NCI-H2107 treated with DMSO at 0.1 percent for 48 hours (cell line): ENCODE measurements around the gene WDR5.

ENCODE experiments used
- DNase-seq: peaks from one replicate; lab custom pipeline; 2025; ENCODE audit not compliant: unreplicated experiment; lab: John Stamatoyannopoulos, UW

Gene WDR5

GRCh38 chr9:134131471-134132207, 4.2 kb upstream of the WDR5 start:
- no peak for DNase-seq

GRCh38 chr9:134132208-134132870, 3.5 kb upstream of the WDR5 start:
- no peak for DNase-seq

DNA sequence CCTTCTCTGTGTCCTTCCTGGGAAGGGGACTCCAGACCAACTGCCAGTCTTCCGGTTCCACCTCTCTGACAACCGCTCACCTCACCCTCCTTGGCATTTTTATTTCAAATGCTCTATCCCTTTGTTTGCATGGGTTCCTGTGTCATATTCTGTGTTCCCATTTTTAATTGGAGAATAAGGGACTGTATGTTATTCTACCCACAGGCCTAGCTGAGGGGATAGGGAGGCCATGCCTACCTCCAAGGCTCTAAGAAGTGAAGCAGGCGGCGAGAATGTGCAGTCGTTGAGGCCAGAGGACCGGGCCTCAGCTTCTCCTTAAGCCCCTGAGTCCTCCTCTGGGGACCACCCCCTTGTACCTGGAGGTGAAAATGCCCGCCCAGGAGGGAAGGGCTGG, 936 bp upstream of the WDR5 start:
- no peak for DNase-seq

DNA sequence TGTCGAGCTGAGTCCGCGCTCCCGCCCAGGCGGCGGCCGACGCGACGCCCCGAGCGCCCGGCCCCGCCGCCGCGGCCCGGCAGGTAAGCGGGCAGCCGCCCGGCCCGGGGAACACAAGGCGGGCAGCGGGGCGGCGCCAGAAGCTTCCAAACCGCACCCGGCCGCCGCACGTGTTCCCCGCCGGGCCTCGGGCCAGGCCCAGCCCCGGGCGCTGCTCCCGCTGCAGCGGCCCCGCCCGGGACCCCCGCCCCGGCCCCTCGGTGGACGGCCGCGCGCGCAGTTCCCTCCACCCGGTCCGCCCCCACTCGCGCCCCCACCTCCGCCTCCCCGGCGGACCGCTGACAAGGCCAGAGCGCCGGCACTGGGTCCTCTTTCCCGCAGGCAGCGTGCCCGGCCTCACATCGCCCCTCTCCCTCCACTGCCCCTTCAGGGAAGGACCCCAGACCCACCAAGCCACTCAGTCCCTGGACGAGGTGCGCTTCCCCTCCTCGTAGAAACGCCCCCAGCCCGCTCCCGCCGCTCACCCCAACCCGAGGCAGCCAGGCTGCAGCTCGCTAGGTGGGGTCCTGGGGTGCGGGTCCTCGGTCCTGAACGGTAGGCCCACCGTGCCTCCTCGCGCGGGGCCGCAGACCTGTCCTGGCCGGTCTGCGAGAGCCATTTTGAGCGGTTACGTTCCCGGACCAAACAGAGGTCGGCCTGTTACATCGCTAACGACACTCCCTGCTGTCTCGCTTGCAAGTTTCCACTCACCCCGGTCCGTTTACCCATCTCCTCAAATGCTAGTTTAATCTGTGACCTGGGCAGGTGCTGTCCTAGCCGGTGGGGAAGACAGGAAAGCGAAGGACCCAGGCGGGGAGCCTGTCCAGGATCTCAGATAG, 475 bp downstream of the WDR5 start:
- no peak for DNase-seq

GRCh38 chr9:134136996-134137299, 1.1 kb downstream of the WDR5 start:
- no peak for DNase-seq

DNA sequence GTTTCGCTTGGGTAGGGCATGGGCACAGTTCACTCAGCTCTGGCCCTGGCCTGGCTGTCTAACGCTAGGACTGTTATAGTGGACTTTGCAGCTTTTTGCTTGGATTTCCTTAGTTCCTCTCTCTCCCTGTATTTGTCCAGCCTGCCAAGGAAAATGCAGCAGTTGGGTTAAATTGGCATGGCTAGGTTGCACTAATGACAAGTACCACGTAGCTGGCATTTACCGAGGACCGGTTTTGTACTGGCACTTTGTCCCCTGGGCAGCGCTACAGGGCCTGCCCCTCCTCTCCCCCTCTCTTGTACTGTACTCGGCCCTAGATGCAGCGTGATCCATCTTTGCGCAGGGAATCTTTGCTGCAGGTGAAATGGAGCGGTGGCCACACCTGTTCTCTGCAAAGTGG, 2.4 kb downstream of the WDR5 start:
- peak; percentile 28 for DNase-seq

- no peak for DNase-seq
Measured at GRCh38 chr9:134139081-134139480, 3.2 kb downstream of the WDR5 start.

GRCh38 chr9:134141906-134142305, 6.0 kb downstream of the WDR5 start:
- DNase-seq = no peak

DNA sequence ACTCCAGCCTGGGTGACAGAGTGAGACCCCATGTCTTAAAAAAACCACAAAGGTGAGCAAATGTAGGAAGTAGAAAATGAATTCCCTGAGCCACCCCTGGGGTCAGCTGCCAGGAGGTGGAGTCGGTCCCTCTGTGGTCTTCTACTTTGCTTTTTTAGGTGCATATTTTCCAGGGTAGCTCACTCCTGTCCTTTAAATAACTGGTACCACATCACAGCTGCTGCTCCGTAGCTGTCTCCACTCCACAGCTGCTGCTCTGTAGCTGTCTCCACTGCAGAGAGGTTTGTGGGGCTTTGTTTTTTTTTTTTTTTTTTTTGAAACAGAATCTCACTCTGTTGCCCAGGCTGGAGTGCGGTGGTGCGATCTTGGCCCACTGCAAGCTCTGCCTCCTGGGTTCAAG, 8.9 kb downstream of the WDR5 start:
- no peak for DNase-seq

DNA sequence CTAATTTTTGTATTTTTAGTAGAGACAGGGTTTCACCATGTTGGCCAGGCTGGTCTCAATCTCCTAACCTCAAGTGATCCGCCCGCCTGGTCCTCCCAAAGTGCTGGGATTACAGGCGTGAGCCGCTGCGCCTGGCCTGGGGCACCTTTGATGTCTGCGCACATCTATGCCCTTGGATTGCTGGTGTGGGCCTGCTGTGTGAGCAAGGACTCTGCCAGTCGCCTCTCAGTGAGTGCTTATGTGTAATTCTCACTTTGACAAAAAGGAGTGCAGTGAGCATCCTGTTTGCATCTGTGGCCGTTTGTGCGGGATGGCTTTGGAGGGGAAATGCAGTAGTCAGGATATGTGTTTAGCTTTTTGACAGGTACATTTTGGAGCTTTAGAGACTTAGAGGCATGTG, 9.4 kb downstream of the WDR5 start:
- DNase-seq = no peak

DNA sequence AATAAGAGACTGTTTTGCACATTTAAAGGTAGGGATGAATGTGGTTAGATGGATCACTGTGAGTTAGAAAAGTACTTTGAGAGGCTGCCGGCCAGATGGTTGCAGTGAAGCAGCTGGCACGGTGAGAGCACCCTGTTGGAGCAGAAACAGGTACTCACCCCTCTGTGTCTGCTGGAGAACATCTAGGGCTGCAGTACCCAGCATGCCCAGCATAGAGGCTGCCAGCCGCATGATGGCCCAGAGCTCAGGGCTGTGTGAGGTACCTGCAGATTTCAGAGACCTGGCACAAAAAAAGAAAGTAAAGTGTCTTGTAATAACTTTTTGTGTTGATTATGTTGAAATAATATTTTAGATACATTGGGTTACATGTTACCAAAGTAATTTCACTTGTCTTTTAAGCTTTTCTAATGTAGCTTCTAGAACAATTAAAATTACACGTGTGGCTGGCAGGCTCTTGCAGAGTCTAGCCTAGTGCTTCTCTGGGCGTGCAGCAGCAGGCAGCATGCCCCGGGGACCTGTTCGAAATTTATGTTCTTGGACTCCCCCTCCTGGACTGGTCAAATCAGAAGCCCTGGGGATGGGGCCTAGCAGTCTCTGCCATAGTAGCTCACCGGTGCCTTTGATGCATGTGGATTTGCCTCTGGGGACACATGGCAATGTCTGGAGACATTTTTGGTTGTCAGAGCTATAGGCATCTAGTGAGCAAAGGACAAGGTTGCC, 11.1 kb downstream of the WDR5 start:
- DNase-seq = no peak

- no peak for DNase-seq
Measured at GRCh38 chr9:134149380-134149779, 13.5 kb downstream of the WDR5 start.

DNA sequence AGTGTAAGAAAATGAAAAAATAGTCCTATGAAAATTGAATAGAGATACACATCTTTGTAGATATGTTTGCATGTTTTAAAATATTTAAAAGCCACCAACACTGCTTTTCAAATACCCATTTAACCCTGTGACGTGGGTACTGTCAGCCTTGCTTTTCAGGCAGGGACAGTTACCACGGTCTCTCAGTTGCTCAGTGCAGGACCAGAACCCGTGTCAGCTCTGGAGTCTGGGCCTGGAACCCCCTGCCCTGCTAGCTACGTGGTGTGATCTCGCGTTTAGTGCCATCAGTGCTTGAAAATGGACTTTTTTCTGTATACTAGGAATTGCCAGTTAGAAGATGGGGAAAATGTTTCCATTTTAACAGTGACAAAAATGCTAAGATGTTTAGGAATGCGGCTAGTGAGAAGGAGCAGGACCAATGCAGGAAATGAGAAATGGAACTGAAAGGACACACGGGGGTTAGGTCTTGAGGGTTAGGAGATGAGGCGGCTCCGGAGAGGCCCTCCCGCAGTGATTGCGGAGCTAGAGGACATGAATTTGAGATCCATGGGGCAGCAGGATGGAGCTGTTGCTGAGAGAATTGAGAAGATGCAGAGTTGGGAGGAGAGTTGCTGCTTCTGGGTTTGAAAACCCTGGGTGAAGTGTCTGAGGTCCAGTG, 14.8 kb downstream of the WDR5 start:
- no peak for DNase-seq

DNA sequence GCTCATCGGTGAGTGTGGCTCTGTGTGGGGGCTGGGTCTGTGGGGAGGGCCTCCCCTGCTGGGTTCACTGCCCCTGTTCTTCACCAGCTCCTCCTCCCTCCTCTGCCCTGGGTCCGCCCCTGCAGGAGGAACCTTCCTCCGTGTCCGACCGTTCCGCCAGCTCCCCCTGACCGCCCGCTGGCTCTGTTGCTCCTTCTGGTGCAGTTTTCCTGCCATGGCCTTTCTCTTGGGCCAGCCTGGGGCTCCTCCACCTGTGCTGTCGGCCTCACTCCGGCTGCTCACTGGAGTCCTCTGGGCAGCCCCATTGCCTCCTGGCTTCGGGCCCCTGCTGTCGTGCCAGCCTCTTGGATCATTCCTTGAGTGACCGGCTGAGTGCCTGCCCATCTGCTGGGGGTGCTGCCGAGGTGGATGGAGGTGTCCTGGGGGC, 16.2 kb downstream of the WDR5 start:
- no peak for DNase-seq

- no peak for DNase-seq
Measured at GRCh38 chr9:134152488-134152887, 16.6 kb downstream of the WDR5 start.

DNA sequence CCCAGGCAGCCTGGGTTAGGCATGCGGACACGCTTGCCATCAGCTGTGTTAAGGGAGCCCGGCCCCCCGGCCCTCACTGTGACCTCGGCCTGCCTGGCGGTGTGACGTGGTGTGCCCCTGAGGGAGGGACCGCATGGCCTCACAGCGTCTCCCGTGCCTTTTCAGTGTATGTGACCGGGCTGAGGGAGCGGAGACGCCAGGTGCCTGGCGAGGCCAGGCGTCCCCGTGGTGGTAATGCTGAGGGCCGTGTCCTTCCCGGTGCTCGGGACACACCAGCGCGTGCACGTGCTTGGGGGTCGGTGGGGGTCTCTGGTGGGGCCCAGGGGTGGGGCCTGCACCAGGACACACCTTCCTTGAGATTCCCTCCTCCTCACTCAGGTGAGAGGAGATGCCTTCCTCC, 17.6 kb downstream of the WDR5 start:
- no peak for DNase-seq

DNA sequence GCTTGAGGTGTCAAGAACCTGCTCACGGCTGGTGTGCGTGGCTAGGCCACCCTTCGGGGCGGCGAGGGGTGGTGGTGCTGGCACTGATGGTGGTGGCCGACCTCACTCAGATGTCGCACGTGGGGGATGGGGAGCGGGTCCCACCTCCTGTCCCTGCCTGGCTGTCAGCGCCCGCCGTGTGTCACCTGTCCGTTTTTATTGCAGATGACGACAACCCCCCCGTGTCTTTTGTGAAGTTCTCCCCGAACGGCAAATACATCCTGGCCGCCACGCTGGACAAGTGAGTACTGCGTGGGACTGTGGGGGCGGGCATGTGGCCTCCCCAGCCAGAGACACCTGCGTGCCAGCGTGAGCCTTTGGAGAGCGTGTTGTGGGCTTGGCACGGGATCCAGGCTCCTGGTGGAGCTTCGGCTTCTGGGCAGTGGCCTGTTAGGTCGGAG, 18.4 kb downstream of the WDR5 start:
- no peak for DNase-seq

DNA sequence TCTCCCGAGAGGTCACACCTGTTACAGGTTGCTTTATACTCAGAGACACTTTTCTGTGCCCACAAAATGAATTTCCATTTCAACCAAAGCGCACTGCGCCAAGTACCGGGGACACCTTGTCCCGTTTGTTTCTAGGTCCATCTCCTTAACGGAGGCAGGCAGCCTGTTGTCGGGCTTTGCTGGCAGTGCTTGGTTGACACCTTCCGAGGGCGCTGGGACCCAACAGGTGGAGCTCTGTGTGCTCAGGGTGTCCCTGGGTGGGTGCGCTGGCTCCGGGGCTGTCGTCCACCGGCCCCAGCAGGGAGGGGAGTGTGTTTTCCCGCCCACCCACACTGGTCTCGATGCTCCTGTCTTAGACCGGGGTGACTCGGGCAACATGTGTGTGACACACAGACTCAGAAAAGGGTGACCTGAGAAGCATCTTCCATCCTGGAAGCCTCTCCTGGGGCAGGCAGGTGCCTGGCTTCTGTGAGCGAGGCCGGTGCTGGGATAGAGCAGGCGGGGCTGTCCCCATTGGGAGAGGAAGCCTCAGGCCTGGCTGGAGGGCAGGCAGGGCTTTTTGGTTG, 20.0 kb downstream of the WDR5 start:
- no peak for DNase-seq

DNA sequence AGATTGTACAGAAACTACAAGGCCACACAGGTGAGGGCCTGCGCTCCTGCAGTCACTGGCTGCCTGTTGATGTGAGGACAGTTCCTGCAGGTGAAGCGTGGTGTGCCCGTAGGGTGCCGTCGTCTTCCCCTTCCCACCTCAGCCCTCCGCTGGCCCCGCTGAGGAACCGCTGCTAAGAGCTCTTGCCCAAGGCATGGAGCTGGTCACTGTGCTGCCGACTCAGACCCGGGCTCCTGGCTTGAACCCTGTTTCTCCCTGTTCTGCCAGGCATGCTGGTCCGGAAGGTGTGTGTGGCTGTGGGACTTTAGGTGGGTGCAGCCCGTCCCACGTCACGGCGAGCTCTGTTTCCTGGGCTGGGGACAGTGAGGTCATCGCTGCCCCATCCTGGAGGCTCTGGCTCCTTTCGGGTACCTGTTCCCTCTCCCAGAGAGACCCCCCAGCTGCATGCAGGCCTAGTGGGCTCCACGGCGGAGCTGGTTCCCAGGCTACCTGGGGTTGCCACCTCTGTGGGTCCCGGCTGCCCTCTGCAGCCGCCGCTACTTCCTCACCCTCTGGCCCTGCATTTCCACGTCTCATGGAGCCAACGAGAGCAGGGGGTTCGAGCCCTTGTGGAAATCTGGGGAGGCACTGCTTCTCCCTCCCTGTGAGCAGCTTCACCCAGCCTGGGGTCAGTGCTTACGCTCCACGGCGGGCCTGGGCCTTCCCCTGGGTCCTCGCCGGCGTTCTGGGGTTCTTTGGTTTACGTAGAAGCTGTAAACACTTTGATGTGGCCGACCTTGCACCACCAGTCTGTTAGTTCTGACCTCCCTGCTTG, 20.9 kb downstream of the WDR5 start:
- DNase-seq = no peak
